Measurements from ENCODE around the gene UQCRFS1.

DNA sequence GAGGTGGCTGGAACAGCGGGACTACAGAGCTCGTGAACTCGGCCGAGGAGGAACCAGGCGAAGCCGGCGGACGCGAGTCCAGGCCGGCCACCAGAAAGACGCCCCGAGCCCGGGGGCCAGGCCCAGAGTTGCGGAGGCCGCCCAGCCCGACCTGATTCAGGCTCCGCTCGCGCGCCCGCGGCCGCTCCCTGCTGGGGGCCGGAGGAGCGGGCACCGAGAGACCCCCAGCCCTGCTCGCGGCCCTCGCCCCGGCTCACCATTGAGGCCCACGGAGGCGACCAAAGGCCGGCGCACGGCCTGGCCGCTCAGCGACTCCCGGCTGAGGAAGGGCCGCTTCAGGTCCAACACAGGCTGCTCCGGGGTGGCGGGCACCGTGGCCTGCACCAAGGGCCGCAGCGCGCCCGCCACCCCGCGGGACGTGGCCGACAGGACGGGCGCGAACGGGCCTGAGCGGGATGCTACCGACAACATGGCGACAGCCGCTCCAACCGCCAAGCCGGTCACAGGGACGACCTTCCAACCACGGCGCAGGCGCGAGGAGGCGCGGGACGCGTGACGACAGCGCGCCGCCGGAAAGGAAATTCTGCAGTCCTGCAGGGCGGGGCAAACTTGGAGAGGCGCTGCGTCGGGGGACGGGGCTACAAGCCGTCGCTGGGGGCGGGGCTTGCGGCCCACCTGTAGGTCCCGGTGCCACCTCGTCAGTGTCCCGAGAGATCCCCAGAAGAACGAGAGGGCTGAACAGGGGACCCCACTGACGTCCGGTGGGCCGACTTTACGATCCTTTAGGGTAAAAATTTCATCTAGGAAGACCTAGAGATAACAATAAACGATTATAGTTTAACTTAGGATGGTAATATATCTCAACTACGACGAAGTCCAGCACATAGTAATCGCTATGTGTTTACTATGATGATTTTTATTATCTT is at the start of gene UQCRFS1:
- TF ChIP-seq HDAC2 (IDR thresholded peaks at IDR 0.05) = no peak
- TF ChIP-seq ZFP36 (IDR thresholded peaks at IDR 0.05; ENCODE audit: borderline replicate concordance, partially characterized antibody) = no peak
- TF ChIP-seq RAD21 (conservative IDR thresholded peaks at IDR 0.05 in 1 of 2, IDR thresholded peaks at IDR 0.05 in 1 of 2) = no peak
- no peak for TF ChIP-seq CBX2 (IDR thresholded peaks at IDR 0.05; ENCODE audit: borderline replicate concordance, low read depth)
- TF ChIP-seq, protein P1, sequence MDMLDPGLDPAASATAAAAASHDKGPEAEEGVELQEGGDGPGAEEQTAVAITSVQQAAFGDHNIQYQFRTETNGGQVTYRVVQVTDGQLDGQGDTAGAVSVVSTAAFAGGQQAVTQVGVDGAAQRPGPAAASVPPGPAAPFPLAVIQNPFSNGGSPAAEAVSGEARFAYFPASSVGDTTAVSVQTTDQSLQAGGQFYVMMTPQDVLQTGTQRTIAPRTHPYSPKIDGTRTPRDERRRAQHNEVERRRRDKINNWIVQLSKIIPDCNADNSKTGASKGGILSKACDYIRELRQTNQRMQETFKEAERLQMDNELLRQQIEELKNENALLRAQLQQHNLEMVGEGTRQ (IDR thresholded peaks at IDR 0.05) = peak; percentile 53; the same call in 1 of the 2 replicates
- TF ChIP-seq, protein P2, sequence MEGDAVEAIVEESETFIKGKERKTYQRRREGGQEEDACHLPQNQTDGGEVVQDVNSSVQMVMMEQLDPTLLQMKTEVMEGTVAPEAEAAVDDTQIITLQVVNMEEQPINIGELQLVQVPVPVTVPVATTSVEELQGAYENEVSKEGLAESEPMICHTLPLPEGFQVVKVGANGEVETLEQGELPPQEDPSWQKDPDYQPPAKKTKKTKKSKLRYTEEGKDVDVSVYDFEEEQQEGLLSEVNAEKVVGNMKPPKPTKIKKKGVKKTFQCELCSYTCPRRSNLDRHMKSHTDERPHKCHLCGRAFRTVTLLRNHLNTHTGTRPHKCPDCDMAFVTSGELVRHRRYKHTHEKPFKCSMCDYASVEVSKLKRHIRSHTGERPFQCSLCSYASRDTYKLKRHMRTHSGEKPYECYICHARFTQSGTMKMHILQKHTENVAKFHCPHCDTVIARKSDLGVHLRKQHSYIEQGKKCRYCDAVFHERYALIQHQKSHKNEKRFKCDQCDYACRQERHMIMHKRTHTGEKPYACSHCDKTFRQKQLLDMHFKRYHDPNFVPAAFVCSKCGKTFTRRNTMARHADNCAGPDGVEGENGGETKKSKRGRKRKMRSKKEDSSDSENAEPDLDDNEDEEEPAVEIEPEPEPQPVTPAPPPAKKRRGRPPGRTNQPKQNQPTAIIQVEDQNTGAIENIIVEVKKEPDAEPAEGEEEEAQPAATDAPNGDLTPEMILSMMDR (IDR thresholded peaks at IDR 0.05) = no peak
- peak; percentile 82 for TF ChIP-seq POLR2A (IDR thresholded peaks at IDR 0.05; ENCODE audit: low read length)
- TF ChIP-seq, protein P3, sequence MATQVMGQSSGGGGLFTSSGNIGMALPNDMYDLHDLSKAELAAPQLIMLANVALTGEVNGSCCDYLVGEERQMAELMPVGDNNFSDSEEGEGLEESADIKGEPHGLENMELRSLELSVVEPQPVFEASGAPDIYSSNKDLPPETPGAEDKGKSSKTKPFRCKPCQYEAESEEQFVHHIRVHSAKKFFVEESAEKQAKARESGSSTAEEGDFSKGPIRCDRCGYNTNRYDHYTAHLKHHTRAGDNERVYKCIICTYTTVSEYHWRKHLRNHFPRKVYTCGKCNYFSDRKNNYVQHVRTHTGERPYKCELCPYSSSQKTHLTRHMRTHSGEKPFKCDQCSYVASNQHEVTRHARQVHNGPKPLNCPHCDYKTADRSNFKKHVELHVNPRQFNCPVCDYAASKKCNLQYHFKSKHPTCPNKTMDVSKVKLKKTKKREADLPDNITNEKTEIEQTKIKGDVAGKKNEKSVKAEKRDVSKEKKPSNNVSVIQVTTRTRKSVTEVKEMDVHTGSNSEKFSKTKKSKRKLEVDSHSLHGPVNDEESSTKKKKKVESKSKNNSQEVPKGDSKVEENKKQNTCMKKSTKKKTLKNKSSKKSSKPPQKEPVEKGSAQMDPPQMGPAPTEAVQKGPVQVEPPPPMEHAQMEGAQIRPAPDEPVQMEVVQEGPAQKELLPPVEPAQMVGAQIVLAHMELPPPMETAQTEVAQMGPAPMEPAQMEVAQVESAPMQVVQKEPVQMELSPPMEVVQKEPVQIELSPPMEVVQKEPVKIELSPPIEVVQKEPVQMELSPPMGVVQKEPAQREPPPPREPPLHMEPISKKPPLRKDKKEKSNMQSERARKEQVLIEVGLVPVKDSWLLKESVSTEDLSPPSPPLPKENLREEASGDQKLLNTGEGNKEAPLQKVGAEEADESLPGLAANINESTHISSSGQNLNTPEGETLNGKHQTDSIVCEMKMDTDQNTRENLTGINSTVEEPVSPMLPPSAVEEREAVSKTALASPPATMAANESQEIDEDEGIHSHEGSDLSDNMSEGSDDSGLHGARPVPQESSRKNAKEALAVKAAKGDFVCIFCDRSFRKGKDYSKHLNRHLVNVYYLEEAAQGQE (IDR thresholded peaks at IDR 0.05) = no peak; the same call in 1 of the 2 replicates
- peak; percentile 48; the same call in 1 of the 2 replicates for TF ChIP-seq RFX5 (IDR thresholded peaks at IDR 0.05)
